Ureter (tissue), 1 donor: ENCODE results near the gene EME1. TPM values are rescaled to one million over a fixed set of nuclear protein-coding genes. Genes with fewer than 3 reads are reported as not detected.
A peak's percentile ranks its signal among the peaks of the same experiment; 100 is the strongest.

ENCODE experiments used
- DNase-seq: peaks from one replicate; pipeline ENCODE4 v3.0.0-alpha.2; 2020; ENCODE audit warnings: low spot score
- total RNA-seq: library from RNA; stranded (reverse); gene quantifications from one replicate; pipeline ENCODE4 v1.2.4, GENCODE V29; 2023
- donor health status: DM: yes; HTN: yes; CAD: no.

The EME1 gene
- total RNA-seq, 1 donor from 2014 or later = 0.94 TPM

DNA sequence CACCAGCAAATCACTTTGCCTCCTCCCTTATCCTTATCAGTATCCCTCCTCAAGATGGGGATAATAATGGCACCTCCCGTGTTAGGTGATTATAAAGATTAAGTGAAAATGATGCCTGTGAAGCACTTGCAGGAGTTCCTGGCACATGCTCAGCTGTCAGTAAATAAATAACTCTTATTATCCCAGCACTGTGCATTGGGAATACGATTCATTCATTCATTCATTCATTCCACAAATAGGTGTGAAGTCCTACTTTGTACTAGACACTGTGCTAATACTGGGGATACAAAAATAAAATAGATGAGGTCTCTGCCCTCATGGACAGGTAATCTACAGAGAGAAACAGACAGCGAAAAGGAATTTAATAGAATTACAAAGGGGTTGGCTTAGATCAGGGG is 25.1 kb upstream of the EME1 start:
- DNase-seq = no peak

DNA sequence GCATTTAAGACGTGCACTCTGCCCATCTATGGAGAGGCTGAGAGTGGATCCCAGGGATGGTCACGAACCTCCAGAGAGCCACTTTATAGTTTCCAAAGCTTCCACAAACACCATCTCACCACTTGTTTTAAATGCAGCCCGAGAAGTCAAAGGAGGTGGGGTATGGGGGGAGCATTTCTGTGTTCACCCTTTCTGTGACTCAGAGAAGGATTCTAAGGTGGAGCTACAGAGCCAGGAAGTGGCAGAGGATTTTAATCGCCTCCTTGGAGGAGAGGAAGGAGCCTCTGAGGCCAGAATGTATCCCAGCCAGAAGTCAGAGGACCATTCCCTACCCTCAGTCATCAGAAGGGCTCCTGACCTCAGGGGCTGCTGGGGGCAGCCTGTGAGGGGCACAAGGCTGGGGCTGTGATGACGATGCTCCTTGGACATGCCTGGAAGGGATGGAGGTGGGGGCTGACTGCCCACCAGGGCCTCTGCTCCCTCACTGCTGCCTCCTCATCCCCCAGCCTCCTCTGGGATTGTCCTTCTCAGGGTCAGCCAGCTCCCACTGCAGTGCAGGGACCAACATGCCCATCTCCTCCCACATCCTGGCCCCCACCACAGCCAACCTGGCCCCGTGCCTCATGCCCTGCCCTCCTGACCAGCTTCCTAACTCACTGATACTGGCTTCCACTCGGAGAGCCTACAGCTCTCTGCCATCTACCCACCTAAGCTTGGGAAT is 24.3 kb upstream of the EME1 start:
- DNase-seq = no peak

DNA sequence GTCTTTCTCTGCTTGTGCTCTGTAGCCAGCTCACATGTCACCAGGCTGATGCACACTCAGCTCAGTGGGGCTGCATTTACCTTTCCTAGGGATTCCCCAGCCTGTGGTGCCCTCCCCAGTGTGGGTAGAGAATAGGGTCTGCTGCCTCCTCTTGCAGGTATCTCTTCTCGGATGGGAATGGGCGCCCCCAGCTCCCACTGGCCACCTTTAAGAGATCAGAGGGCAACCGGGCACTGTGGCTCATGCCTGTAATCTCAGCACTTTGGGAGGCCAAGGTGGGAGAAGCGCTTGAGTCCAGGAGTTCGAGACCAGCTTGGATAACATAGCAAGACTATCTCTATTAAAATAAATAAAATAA is 23.8 kb upstream of the EME1 start:
- DNase-seq = no peak

DNA sequence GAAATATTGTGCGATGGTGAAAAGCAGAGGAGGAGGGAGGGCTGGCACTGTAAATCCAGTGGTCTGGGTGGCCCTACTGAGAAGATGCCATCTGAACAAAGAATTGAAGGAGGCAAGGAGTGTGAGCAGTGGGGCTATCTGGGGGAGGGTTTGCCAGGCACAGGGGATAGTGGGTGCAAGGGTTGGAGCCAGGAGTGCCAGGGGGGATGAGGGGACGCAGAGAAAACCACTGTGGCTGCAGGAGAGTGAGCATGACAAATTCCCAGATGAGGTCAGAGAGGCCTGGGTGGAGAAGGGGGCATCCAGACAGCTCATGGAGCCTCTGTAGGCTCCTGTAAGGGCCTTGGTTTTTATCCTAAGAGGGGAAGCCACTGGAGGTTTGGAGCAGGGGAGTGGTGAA is 22.3 kb upstream of the EME1 start:
- DNase-seq = no peak

DNA sequence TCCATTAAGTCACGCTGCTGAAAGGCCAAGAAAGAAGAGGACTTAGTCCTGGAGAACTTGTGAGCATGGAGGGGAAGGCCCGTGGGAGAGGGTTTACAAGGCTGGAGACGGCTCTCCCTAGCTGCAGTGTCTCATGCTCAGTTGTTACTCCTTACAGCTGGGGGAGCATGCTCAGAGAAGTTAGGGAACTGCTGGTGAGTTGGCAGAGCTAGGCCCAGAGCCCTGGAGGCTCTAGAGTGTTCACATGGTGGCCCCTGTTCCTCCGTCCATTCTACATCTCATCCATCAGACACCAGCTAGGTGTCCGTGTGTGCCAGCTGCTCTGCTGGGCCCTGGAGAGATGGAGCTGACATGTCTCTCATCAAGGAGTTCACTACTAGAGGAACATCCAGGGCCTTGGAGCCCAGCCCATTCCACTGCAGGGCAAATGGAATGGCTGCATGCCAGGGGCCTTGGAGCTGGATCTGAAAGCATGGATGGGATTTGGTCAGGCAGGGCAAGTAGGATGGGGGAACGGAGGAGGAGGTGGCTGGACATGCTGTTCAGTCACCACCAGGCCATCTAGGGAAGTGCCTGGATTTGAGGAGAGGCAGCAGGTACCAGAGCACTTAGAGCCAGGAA is 20.8 kb upstream of the EME1 start:
- DNase-seq = no peak

DNA sequence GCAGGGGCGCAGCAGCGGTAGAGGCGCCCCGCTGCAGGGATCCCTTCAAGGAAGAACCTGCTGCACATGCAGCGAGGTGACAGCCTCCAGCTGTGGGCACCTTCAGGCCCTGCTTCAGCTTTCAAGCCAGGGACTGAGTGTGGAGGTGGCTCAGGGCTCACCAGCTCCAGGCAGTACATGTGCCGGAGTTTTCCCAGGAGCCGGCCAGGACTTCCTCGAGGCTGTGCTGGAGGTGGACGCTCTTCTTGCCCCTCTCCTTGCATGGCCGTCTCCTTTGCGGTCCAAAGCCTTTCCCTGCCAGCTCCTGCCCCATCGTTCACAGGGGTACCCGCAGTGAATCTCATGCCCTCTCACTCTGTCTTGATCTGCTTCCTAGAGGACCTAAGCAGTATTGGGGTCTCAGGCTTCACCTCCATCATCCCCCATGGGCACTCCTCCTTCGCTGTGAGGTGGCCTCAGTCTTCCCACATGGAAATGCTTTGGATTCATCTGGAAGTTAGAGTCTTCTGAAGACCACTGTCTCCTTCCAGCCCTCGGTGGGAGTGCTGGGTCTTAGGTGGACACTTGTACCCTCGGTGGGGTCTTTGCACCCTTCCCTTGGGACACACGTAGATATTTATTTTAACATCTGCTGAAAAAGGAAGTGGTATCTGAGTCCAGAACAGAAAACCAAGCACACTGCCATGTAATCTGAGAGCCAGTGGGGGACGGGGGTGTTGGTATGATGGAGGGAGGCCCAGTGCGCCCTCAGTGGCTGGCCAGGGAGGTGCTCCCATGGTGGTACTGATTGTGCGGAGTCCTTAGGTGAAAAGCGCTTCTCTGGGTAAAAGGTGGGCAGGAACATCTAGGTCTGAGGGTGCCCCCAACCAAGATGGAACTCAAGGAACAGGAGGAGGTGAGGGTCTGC is 20.1 kb upstream of the EME1 start:
- no peak for DNase-seq

DNA sequence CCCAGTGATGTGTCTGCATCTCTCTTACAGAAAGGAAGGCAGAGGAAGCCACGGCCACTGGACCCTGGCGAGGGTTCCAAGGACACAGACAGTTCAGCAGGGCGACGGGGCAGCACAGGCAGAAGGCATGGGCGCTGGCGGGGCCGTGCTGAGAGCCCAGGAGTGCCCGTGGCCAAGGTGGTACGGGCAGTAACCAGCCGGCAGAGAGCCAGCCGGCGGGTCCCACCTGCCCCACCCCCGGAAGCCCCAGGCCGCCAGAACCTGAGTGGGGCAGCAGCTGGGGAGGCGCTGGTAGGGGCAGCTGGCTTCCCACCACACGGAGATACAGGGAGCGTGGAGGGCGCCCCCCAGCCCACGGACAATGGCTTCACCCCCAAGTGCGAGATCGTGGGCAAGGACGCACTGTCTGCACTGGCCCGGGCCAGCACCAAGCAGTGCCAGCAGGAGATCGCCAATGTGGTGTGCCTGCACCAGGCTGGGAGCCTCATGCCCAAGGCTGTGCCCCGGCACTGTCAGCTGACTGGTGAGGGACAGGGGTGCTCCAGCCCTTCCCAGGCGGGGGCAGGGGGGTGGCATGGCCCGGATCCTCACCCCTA is 19.3 kb upstream of the EME1 start:
- peak; percentile 42 for DNase-seq

DNA sequence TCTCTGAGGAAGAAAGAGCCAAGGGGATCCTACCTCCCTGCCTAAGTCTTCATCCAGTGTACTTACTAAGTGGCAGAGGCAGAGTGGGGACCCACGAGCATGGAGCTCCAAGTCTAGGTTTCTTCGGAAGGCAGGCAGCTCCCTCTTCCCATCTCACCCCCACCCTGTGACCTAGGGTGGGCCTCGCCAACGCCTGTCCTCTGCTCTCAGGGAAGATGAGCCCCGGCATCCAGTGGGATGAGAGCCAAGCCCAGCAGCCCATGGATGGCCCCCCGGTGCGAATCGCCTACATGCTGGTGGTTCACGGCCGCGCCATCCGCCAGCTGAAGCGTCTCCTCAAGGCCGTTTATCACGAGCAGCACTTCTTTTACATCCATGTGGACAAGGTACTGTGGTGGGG is 18.8 kb upstream of the EME1 start:
- DNase-seq = no peak

DNA sequence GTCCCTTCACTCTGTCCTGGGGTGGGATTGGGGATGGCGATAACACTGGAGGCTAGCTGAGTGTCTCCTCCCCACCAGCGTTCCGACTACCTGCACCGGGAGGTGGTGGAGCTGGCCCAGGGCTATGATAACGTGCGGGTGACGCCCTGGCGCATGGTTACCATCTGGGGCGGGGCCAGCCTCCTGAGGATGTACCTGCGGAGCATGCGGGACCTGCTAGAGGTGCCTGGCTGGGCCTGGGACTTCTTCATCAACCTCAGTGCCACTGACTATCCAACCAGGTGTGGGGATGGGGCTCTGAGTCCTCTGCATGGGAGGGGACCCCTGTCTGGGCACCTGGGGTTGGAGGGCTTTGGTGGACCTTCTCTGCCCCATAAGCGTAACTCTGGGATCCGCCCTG is 18.3 kb upstream of the EME1 start:
- DNase-seq = no peak

DNA sequence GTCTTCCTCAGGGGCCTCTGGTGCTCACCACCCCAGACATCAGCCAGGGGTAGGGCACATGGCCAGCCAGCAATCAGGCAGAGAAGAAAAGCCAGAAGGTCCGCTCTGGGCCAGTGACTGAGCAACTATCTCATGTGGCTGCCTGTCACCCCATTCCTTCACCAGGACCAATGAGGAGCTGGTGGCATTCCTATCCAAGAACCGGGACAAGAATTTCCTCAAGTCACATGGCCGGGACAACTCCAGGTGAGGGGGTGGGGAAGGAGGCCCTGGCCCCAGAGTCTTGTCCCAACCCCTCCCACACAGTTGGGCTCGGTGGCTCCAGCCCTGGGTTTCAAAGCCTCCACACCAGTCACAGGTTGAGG is 17.7 kb upstream of the EME1 start:
- DNase-seq = no peak

DNA sequence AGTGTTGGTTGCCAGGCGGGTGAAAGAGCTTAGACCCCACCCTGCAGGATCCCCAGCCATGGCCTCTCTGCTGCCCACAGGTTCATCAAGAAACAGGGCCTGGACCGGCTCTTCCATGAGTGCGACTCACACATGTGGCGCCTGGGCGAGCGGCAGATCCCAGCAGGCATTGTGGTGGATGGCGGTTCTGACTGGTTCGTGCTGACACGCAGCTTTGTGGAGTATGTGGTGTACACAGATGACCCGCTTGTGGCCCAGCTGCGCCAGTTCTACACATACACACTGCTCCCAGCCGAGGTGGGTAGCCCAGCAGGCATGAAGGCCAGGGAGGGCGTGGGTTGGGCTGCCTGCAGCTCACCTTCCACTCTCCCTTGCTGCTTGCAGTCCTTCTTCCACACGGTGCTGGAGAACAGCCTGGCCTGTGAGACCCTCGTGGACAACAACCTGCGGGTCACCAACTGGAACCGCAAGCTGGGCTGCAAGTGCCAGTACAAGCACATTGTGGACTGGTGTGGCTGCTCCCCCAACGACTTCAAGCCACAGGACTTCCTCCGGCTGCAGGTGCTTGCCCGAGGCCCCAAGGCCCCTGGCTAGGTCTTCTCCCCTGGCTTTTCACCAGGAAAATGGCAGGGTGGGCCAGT is 17.2 kb upstream of the EME1 start:
- no peak for DNase-seq

DNA sequence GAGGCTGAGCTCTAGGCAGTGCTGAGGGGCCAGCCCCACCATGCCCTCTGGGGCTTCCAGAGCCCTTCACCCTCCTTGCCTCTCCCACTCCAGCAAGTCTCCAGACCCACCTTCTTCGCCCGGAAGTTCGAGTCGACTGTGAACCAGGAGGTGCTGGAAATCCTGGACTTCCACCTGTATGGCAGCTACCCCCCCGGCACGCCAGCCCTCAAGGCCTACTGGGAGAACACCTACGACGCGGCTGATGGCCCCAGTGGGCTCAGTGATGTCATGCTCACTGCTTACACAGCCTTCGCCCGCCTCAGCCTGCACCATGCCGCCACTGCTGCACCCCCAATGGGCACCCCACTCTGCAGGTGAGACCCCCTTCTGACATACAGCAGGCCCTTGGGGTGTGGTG is 16.6 kb upstream of the EME1 start:
- peak; percentile 40 for DNase-seq

DNA sequence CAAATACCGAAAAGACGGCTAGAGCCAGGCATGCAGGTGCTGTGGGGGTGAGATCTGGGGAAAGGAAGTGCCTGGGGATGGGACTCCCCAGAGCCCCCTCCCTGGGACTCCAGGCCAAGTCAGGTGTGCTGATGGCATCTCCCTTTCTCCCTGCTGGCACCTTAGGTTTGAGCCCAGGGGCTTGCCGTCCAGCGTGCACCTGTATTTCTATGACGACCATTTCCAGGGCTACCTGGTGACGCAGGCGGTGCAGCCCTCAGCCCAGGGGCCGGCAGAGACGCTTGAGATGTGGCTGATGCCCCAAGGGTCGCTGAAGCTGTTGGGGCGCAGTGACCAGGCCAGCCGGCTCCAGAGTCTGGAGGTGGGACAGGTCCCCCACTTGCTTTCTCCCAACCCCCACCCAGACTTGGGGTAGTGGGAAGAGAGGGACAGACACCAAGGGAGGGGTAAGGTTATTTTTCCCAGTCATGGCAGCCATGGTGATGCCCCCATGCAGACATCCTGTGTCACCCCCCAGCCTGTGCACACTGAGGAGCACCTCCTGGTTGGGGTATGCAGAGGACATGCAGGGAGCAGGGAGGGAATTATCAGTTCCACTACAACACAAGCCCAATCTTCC is 16.0 kb upstream of the EME1 start:
- no peak for DNase-seq

DNA sequence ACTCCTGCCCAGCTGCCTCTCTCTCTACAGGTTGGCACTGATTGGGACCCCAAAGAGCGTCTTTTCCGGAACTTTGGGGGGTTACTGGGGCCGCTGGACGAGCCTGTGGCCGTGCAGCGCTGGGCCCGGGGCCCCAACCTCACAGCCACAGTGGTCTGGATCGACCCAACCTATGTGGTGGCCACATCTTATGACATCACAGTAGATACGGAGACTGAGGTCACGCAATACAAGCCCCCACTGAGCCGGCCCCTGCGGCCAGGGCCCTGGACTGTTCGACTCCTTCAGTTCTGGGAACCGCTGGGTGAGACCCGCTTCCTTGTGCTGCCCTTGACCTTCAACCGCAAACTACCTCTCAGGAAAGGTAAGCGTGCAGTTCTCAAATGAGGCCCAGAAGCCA is 14.9 kb upstream of the EME1 start:
- no peak for DNase-seq

DNA sequence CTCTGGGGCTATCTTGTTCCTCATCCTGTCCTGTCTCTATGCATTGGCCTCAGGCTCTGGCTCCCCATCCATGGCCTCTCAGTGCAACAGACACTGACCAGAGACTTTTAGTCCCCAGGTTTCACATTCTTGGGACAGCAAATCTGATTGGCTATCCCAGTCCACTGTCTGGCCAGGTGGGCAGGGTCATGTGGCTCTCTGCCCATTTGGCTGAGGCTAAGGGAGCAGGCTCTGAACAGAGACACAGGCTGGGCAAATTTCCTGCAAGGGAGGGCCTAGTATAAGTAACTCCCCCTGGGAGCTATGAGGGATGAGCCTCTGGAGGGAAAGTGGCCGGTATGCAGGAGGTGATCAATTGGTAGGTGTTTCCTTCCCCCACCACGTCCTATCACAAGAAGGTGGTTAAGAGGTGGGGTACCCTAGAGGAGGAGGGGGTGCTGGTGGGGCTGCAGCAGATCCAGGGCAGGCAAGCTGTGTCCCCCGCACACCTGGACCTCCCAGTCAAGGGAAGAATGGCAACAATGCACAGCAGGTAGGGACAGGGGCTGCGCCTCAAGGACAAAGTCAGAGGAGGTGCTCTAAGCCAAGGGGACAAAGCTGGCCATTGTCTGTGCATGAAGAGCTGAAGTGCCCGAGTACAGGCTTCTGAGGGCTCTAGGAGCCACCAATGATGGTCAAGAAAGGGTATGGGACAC is 13.9 kb upstream of the EME1 start:
- peak; percentile 40 for DNase-seq

DNA sequence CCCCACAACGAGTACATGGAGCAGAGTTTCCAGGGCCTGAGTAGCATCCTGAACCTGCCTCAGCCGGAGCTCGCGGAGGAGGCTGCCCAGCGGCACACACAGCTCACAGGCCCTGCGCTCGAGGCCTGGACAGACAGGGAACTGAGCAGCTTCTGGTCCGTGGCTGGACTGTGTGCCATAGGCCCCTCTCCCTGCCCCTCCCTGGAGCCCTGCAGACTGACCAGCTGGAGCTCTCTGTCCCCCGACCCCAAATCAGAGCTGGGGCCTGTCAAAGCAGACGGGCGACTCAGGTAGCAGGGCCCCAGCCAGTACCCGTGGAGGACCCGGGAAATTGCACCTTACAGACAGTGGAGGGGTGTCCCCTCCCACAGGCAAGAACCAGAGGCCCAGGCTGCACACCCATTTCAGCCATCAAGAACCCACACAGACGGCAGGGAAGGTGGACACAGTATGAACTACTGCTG is 13.0 kb upstream of the EME1 start:
- no peak for DNase-seq

DNA sequence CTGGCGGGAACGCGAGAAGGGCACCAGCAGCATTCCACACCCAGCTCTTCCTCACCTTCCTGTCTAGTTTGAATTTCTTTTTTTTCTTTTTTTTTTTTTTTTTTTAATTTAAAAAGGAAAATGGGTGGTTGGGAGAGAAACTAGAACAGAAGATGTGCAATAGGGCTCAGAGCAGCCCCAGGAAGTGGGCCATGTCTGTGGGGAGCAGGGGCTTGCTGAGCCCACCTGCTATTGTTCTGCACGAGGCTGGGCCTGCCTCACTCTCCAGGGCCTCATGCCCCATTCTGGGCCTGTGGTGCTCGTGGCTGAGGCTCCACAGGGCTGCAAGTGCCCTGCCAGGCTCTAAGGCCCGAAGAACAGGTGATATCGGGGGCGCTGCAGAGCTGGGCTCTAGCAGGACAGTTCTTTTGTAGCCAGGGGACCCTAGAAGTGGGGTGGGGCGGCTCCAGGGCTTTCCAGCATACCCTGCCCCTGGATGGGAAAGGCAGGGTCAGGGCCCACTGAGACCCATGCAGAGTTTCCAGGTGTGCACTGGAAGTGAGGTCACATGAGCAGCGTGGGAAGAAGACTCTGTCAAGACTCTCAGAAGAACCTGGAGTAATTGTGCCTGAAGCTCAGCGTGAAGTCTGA is 12.4 kb upstream of the EME1 start:
- no peak for DNase-seq

DNA sequence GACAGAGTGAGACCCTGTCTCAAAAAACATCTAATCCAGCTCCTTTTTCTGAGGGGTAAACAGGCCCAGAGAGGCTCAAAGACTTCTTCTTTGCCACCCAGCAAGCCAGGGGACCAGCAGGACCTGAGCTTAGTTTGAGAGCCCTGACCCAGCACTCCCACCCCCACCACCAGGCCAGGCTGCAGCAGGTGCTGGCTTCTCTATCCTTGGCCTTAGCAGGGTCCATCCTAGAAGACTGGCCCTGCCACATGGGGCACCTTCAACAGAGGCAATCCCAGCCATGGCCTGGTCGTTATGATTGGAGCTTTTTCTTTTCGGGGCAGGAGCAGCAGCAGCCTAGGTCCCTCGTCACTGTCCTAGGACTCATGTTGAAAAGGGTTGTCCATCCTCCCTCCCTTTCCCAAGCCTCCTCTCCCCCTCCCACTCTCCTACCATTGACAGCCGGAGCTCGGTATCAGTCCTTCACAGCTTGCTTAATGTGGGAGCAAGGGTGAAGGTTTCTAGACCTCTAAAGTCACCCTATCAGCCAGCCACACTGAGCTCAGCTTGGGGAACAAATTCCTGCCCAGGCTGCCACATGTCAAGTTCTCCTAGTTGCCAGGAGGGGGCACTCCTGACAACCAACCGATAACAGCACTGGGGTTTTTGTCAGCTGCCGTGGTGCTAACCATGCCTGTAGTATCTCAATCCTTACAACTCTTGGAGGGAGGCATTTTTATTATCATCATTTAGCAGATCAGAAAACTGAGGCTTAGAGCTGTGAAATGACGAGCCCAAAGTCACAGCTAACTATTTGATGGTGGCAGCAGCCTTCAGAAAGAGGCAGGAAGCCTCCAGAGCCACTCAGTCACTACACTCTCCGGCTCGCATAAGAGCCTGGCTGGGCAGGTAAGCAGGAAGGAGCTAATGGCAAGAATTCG is 11.2 kb upstream of the EME1 start:
- DNase-seq = peak; percentile 69

DNA sequence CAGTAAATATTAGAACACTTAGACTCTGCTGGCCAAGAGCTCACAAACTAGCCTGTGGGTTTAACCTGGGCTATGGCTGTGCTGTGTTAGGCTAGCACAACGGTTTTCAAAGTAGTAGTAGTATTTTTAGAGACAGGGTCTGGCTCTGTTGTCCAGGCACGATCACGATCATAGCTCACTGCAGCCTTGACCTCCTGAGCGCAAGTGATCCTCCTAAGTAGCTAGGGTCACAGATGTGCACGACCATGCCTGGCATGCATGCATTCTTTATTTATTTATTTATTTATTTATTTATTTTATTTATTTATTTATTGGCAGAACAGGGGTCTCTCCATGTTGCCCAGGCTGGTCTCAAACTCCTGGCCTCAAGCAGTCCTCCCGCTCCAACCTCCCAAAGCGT is 10.4 kb upstream of the EME1 start:
- no peak for DNase-seq
